Lower leg skin (tissue), 4 donors: ENCODE results near the gene CLSTN2. TPM values are rescaled to one million over a fixed set of nuclear protein-coding genes. Genes with fewer than 3 reads are reported as not detected.

ENCODE experiments used
- DNase-seq, 2 donors: peaks; one replicate each; pipeline ENCODE4 v3.0.0-alpha.2; 2019; ENCODE audit warnings: low spot score in 2 of 2
- H3K4me3 ChIP-seq: fragments of 200-600 bp; sonication (generic); 2 replicates; pipeline ENCODE4 v1.5.1; 2017; ENCODE audit warnings: mild to moderate bottlenecking, low read depth; ENCODE audit not compliant: poor library complexity, severe bottlenecking
- CTCF ChIP-seq, 3 donors: fragments of 450-650 bp; IDR thresholded peaks; one replicate each; pipeline ENCODE4 v1.5.1; 2016; ENCODE audit warnings: antibody characterized with exemption in 3 of 3, mild to moderate bottlenecking in 3 of 3, moderate library complexity in 2 of 3
- POLR2A ChIP-seq, 2 donors: fragments of 450-650 bp; IDR thresholded peaks; one replicate each; pipeline ENCODE4 v1.6.1; 2016 to 2017; ENCODE audit warnings: antibody characterized with exemption in 2 of 2, mild to moderate bottlenecking in 1 of 2, moderate library complexity in 1 of 2
- WGBS, 2 donors: methylation state at CpG; one replicate each; pipeline ENCODE4 v1.1.5; 2018; 5-methylcytosine and 5-hydroxymethylcytosine counted together
- intact Hi-C: fragments of 100-400 bp; cut with DNase I; formaldehyde crosslinking; loops from one replicate; pipeline ENCODE4 v1.15.0; 2023; ENCODE audit warnings: low total_unique reads
- total RNA-seq, 4 donors: library from RNA; depleted of rRNA; stranded (reverse); fragments of >200 nt; gene quantifications; one replicate each; pipeline ENCODE4 v1.1.0, GENCODE V29; 2016

The CLSTN2 gene
- total RNA-seq, 4 donors from 2014 or later, result 3.1 to 7.9 (median 4.7) TPM

GRCh38 chr3:140122183-140122582, 187.2 kb downstream of the CLSTN2 start:
- 40 to 52% methylated on average over 3 of the region's 3 CpGs for WGBS, 2 donors
- DNase-seq, result no peak
- H3K4me3 ChIP-seq, result no peak overlapping the region
- intact Hi-C loops, result no loop called here
- no peak for TF ChIP-seq POLR2A (IDR thresholded peaks at IDR 0.05)
- no peak for TF ChIP-seq CTCF (IDR thresholded peaks at IDR 0.05)

DNA sequence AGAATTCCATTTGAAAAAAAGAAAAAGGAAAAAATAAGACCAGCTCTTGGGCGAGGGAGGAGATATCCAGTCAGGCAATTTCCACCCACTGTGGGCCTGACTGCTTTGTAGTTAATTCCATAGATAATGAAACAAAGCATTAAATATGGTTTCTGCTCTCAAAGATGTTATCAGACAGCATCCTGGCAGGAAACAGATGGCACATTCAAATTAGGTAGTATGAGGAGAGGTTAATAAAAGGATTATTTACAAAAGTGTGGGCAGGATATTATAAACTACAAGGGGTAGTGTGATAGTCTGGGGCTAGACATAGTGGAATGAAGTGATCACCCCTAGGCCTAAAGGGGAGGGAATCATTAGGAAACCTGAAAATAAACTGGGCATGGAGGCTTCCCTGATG, 193.2 kb downstream of the CLSTN2 start:
- DNase-seq, result no peak
- no peak for TF ChIP-seq POLR2A (IDR thresholded peaks at IDR 0.05)
- TF ChIP-seq CTCF (IDR thresholded peaks at IDR 0.05), result no peak
- H3K4me3 ChIP-seq, result no peak overlapping the region
- 30 to 56% methylated on average over 1 of the region's 1 CpG for WGBS, 2 donors
- intact Hi-C loops, result no loop called here

DNA sequence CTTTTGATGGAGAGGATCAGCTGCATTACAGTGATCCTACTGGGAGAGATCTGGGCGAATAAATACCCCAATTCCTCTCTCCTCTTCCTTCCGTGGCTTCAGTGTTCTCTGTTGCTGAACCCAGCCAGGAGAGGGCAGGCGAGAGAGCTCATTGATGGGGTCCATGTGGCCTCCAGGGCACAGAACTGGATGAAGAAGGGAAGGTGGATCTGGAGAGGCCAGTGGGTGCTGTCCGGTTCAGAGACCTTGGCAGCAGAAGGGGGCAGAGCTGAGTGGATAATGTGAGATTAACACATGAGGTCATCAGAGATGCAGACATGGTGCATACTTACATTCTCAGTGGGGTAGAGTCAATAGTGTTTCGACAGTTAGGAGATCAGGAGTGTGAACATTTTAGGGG, 193.6 kb downstream of the CLSTN2 start:
- TF ChIP-seq CTCF (IDR thresholded peaks at IDR 0.05) (no peak), POLR2A (IDR thresholded peaks at IDR 0.05) (no peak)

GRCh38 chr3:140129768-140130284, 194.8 kb downstream of the CLSTN2 start:
- no peak overlapping the region for H3K4me3 ChIP-seq
- no peak for DNase-seq
- TF ChIP-seq CTCF (IDR thresholded peaks at IDR 0.05), result no peak
- no peak for TF ChIP-seq POLR2A (IDR thresholded peaks at IDR 0.05)
- 80 to 89% methylated on average over 6 of the region's 6 CpGs for WGBS, 2 donors
- intact Hi-C loops, result no loop called here

More for the DNA sequence above, 193.6 kb downstream of the CLSTN2 start:
- no peak overlapping the region for H3K4me3 ChIP-seq
- intact Hi-C loops, result no loop called here
- DNase-seq, result no peak
- WGBS, 2 donors, result 61 to 63% methylated on average over 5 of the region's 5 CpGs

DNA sequence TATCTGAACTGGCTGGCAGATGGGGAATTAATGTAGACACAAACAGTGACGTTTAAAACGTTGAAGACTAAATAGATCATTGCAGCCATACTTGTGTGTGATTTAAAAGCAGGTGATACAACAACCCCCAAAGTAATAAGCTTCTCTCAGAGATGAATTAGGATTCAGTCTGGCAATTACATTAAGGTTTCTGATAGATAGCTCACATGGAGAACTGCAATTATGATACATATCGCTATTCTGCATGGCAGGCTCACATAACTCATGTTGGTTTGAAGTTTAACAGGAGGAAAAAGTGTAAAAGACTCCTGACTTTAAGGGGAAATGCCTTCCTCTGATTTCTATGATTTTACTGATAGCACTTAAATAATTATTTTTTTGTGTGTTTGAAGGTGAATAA, 196.9 kb downstream of the CLSTN2 start:
- no peak for DNase-seq
- WGBS, 2 donors, result 57 to 70% methylated on average over 3 of the region's 3 CpGs
- TF ChIP-seq POLR2A (IDR thresholded peaks at IDR 0.05) (no peak), CTCF (IDR thresholded peaks at IDR 0.05) (no peak)
- intact Hi-C loops, result no loop called here
- H3K4me3 ChIP-seq, result no peak overlapping the region
